GM12875 (cell line): ENCODE measurements around the gene CELF4.

Source experiments
- H3K4me3 ChIP-seq: one replicate; pipeline ENCODE4 v1.5.1; 2011; ENCODE audit warnings: low read depth, low read length, control low read depth
- TF ChIP-seq, protein P1 (sequence below): IDR thresholded peaks from 2 replicates; pipeline ENCODE4 v1.5.1; 2011; ENCODE audit warnings: low read depth, mild to moderate bottlenecking, control low read depth, inconsistent platforms, low read length, moderate library complexity, borderline replicate concordance; ENCODE audit not compliant: insufficient read depth

CELF4 gene

DNA sequence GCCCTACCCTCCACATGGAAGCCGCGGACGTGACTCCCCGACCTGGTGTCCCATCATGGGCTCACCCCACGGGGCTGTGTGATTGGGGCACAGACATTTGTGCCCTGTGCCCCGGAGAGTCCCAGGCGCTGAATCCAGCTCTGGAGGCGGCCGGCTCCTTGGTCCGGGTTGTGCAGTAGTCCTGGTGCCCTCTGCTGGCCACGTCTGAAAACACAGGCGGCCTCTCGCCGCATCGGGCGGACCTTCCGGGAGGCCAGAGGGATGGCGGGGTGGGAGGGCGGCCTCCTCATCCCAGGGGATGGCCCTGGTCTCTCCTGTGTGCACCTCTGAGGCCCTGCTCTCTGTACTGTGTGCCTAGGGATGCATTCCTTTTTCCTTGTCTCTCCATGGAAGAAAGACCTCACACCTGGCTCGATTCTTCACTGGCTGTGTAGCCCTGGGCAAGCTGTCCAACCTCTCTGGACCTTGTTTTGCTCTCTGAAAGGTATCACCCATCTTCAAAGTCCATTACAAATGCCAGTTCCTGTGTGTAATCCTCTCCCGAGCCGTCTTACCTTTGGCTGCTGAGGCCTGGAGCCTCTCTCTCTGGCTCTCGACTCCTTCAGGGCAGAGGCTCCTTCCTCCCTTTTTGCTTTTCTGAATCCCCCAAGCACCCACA lies 27.6 kb downstream of the CELF4 start:
- TF ChIP-seq, protein P1, sequence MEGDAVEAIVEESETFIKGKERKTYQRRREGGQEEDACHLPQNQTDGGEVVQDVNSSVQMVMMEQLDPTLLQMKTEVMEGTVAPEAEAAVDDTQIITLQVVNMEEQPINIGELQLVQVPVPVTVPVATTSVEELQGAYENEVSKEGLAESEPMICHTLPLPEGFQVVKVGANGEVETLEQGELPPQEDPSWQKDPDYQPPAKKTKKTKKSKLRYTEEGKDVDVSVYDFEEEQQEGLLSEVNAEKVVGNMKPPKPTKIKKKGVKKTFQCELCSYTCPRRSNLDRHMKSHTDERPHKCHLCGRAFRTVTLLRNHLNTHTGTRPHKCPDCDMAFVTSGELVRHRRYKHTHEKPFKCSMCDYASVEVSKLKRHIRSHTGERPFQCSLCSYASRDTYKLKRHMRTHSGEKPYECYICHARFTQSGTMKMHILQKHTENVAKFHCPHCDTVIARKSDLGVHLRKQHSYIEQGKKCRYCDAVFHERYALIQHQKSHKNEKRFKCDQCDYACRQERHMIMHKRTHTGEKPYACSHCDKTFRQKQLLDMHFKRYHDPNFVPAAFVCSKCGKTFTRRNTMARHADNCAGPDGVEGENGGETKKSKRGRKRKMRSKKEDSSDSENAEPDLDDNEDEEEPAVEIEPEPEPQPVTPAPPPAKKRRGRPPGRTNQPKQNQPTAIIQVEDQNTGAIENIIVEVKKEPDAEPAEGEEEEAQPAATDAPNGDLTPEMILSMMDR, result peak; percentile 85
- H3K4me3 ChIP-seq, result no peak overlapping the region

DNA sequence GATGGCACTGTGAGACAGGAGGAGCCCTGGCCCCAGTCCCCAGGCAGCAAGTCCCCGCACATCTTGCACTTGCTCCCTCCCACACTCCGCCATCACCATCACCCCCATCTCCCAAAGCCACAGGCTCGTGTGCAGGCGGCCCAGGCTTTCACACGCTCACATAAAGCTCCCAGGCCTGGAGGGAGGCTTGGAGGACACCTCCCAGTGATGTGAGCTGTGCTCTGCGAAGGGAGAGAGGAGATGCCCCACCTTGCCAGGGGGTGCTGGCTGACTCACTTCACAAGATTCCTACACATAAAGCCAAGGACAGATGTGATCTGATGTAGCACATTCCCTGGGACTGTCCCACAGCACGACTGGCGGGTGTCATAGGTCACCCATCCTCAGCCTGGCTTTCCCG lies 28.9 kb downstream of the CELF4 start:
- no peak overlapping the region for H3K4me3 ChIP-seq
- TF ChIP-seq, protein P1, result no peak

DNA sequence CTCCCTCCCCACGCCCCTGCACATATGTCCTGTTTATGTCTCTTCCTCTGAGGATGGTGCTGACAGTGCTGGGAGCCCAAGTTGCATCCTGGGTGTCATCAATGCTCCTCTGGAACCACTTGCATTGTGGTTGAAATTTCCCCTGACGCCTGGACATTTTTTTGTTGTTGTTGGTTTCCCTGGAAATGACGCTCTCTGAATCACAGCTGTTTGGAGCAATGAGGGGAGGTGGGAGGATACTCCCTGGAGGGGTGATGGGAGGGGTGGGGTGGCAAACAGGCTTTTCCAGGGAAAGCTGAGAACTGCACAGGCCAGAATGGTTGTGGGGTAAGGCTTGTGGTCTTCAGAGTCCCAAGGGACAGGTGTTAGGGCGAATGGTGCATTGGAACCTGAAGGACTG lies 29.6 kb downstream of the CELF4 start:
- TF ChIP-seq, protein P1, result no peak
- no peak overlapping the region for H3K4me3 ChIP-seq

DNA sequence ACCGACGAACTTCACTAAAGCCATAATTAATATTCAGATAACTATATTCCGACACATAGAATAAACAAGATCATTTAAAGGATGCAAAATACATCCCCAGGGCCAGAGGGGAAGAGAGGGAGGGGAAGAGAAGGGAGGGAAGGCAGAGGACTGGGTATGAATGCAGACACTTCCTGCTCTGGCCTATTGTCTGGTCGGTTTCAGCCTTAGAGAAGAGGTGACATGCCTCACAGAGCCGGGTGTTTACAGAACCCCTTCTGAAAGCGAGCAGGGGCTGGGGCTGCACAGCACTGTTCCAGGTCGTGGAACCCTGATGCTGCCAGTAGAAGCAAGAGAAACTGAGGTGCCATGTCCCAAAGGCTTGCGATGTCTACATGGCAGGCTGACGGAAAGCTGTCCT lies 31.0 kb downstream of the CELF4 start:
- H3K4me3 ChIP-seq, result no peak overlapping the region
- TF ChIP-seq, protein P1, result no peak

DNA sequence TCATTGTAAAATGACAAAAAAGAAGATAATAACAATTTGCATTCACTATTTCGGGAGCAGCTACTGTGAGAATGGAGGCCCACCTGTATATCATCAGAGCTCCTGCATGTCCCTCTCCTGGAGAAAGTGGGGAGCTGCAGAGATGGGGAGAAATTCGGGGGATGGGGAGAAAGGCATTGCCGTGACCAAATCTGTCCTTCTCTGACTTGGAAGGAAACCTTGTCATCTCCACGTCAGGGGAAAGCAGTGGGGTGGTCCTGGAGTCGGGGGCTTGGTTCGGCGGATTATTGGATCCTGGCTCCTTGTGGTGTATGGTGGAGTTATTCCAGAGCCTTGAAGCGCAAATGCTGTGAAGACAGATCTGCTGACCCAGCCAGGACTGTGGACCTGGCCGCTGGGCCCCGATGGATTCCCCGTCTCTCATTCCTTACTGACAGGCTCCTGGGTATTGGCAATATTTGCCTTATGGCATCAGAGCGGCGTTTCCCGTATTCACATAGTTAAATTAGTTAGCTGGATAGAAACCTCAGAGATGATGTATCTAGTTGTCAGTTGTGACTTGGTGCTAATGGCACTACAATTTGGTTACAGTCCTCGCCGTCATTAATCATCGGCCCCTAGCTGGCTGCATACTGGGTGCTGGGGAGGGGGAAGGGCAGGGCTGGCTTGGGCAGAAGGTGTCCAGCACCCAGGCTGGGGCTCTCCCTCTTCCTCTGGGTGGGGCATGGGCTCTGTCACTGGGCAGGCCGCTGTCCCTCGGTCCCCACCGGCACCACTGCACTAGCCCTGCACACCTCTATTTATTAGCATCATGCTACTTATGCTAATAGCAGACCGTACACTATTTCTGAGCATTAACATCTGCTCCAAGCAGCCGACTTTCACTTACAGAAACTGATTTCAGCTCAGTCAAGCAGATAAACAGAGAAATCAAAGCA lies 31.7 kb downstream of the CELF4 start:
- H3K4me3 ChIP-seq, result no peak overlapping the region
- TF ChIP-seq, protein P1, result 0 out of 2 replicates have a peak, but pooled peaks have one; percentile 17

DNA sequence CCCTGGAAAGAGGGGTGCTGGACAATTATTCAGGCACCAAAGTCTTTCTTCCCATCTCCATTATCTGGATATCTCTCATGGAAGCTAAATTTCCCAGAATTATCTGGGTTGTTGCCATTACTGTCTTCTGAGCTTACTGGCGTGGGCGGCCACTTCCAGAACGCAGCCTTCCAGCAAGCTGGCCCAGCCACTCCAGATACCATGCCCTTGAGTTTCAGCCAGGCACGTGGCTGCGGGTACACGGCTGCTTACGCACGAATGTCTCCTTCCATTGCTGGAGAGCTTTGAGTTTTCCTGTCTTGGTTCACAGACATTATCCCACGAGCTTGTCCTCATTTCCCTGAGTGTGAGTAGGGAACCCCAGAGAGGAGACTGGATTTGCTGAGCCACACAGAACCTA lies 32.7 kb downstream of the CELF4 start:
- no peak overlapping the region for H3K4me3 ChIP-seq
- TF ChIP-seq, protein P1, result no peak
